ENCODE measurements around the gene PLOD1. TPM values are rescaled to one million over a fixed set of nuclear protein-coding genes. Genes with fewer than 3 reads are reported as not detected.
"Not testable (repeated sequence)": the region's sequence is repeated elsewhere in the genome, so short reads cannot be mapped to it uniquely, and the experiment has no call there.

The PLOD1 gene
- total RNA-seq, 1 donor from 2014 or later: 61.6 TPM

- Histone ChIP-seq H3K9me3 (replicated peaks) (no peaks in the 10 kb centered on the region), H3K36me3 (no peaks in the 10 kb centered on the region), H3K4me1 (peaks cover 19% of the 10 kb centered on the region), H3K27me3 (ENCODE audit: low read depth) (no peaks in the 10 kb centered on the region), H3K4me3 (peak overlapping the region; percentile 75), H3K27ac (replicated peaks) (peak overlapping the region; percentile 92)
- DNase-seq: peak; percentile 89
- intact Hi-C loops (cut with micrococcal nuclease): no loop called here
- TF ChIP-seq CTCF (IDR thresholded peaks at IDR 0.05; ENCODE audit: borderline replicate concordance): peak; percentile 87
These were observed 27.0 kb upstream of the PLOD1 start for GRCh38 chr1:11907275-11908094.

- peak overlapping the region; percentile 92 for H3K27ac ChIP-seq (replicated peaks)
- no peak for DNase-seq
- TF ChIP-seq CTCF (IDR thresholded peaks at IDR 0.05; ENCODE audit: borderline replicate concordance): no peak
- H3K4me3 ChIP-seq: peak overlapping the region; percentile 75
- no peaks in the 10 kb centered on the region for H3K36me3 ChIP-seq
- intact Hi-C loops (cut with micrococcal nuclease): no loop called here
- H3K4me1 ChIP-seq: peaks cover 19% of the 10 kb centered on the region
- no peaks in the 10 kb centered on the region for H3K27me3 ChIP-seq (ENCODE audit: low read depth)
- H3K9me3 ChIP-seq (replicated peaks): no peaks in the 10 kb centered on the region
These were observed 26.3 kb upstream of the PLOD1 start for GRCh38 chr1:11908095-11908675.

- H3K36me3 ChIP-seq; intact Hi-C loops (cut with micrococcal nuclease); H3K9me3 ChIP-seq (replicated peaks); H3K4me3 ChIP-seq; H3K27me3 ChIP-seq (ENCODE audit: low read depth); DNase-seq: not testable (repeated sequence)
- Histone ChIP-seq H3K4me1 (peaks cover 19% of the 10 kb centered on the region), H3K27ac (replicated peaks) (peak overlapping the region; percentile 92)
These were observed 23.6 kb upstream of the PLOD1 start for GRCh38 chr1:11910914-11911228.

- Histone ChIP-seq H3K4me3 (no peak overlapping the region), H3K27ac (replicated peaks) (no peak overlapping the region)
- intact Hi-C loops (cut with micrococcal nuclease): no loop called here
These were observed 22.5 kb upstream of the PLOD1 start for GRCh38 chr1:11912000-11912399.

GRCh38 chr1:11912482-11913216 is 21.9 kb upstream of the PLOD1 start:
- H3K4me1 ChIP-seq: peaks cover 16% of the 10 kb centered on the region
- intact Hi-C loops (cut with micrococcal nuclease); DNase-seq; H3K27me3 ChIP-seq (ENCODE audit: low read depth); H3K9me3 ChIP-seq (replicated peaks); H3K27ac ChIP-seq (replicated peaks); H3K36me3 ChIP-seq; H3K4me3 ChIP-seq: not testable (repeated sequence)

More at GRCh38 chr1:11912000-11912399, 22.5 kb upstream of the PLOD1 start:
- no peak for TF ChIP-seq CTCF (IDR thresholded peaks at IDR 0.05; ENCODE audit: borderline replicate concordance)
- H3K36me3 ChIP-seq: no peaks in the 10 kb centered on the region
- DNase-seq: no peak
- H3K4me1 ChIP-seq: peaks cover 19% of the 10 kb centered on the region
- H3K9me3 ChIP-seq (replicated peaks): no peaks in the 10 kb centered on the region
- no peaks in the 10 kb centered on the region for H3K27me3 ChIP-seq (ENCODE audit: low read depth)

GRCh38 chr1:11913291-11913690 is 21.2 kb upstream of the PLOD1 start:
- Histone ChIP-seq H3K27ac (replicated peaks) (no peak overlapping the region), H3K4me1 (peaks cover 22% of the 10 kb centered on the region), H3K36me3 (no peaks in the 10 kb centered on the region), H3K4me3 (no peak overlapping the region), H3K27me3 (ENCODE audit: low read depth) (no peaks in the 10 kb centered on the region), H3K9me3 (replicated peaks) (no peaks in the 10 kb centered on the region)
- no peak for TF ChIP-seq CTCF (IDR thresholded peaks at IDR 0.05; ENCODE audit: borderline replicate concordance)
- DNase-seq: no peak
- intact Hi-C loops (cut with micrococcal nuclease): no loop called here

Measured in left ventricle myocardium inferior (tissue), 1 donor.